NCI-H146 treated with DMSO at 0.1 percent for 48 hours (cell line): ENCODE results near the gene CDH23.

ENCODE experiments used
- DNase-seq: peaks from one replicate; lab custom pipeline; 2025; ENCODE audit not compliant: unreplicated experiment; lab: John Stamatoyannopoulos, UW

CDH23 gene

GRCh38 chr10:71805776-71806703 is 409.3 kb downstream of the CDH23 start:
- peak; percentile 50 for DNase-seq

GRCh38 chr10:71806704-71807556 is 410.2 kb downstream of the CDH23 start:
- DNase-seq = no peak

GRCh38 chr10:71807557-71808510 is 411.1 kb downstream of the CDH23 start:
- no peak for DNase-seq

GRCh38 chr10:71809628-71810027 is 412.9 kb downstream of the CDH23 start:
- DNase-seq = no peak

GRCh38 chr10:71810048-71810750 is 413.5 kb downstream of the CDH23 start:
- no peak for DNase-seq

- DNase-seq = no peak
These were observed 414.6 kb downstream of the CDH23 start for GRCh38 chr10:71811351-71811750.

- no peak for DNase-seq
These were observed 415.5 kb downstream of the CDH23 start for GRCh38 chr10:71812016-71812912.

GRCh38 chr10:71812913-71813590 is 416.3 kb downstream of the CDH23 start:
- DNase-seq = no peak

- DNase-seq = no peak
These were observed 418.2 kb downstream of the CDH23 start for GRCh38 chr10:71814922-71815411.

GRCh38 chr10:71815515-71816130 is 418.9 kb downstream of the CDH23 start:
- no peak for DNase-seq

- no peak for DNase-seq
These were observed 419.7 kb downstream of the CDH23 start for GRCh38 chr10:71816421-71816851.

- no peak for DNase-seq
These were observed 420.4 kb downstream of the CDH23 start for GRCh38 chr10:71816936-71817618.

- no peak for DNase-seq
These were observed 421.3 kb downstream of the CDH23 start for GRCh38 chr10:71817831-71818655.

- no peak for DNase-seq
These were observed 422.0 kb downstream of the CDH23 start for GRCh38 chr10:71818674-71819260.

- no peak for DNase-seq
These were observed 422.7 kb downstream of the CDH23 start for GRCh38 chr10:71819441-71819861.

GRCh38 chr10:71819985-71820384 is 423.3 kb downstream of the CDH23 start:
- DNase-seq = no peak
